KOPT-K1 (cell line): Measurements from ENCODE around the gene RAB26.
"Not testable (repeated sequence)": the region's sequence is repeated elsewhere in the genome, so short reads cannot be mapped to it uniquely, and the experiment has no call there.

ENCODE experiments used
- H3K27ac ChIP-seq: fragments of 200-600 bp; sonication (generic); 2 replicates; pipeline ENCODE4 v1.5.1; 2016; ENCODE audit warnings: antibody characterized with exemption, mild to moderate bottlenecking, low read depth, low read length; ENCODE audit not compliant: poor library complexity, severe bottlenecking
- H3K36me3 ChIP-seq: fragments of 200-600 bp; sonication (generic); 2 replicates; pipeline ENCODE4 v1.5.1; 2017; ENCODE audit warnings: antibody characterized with exemption, mild to moderate bottlenecking, low read length, moderate library complexity; ENCODE audit not compliant: insufficient read depth
- H3K9me3 ChIP-seq: fragments of 200-600 bp; sonication (generic); 2 replicates; pipeline ENCODE4 v1.5.1; 2017; ENCODE audit warnings: antibody characterized with exemption, low read length, mild to moderate bottlenecking; ENCODE audit not compliant: insufficient read depth, poor library complexity, severe bottlenecking

RAB26 gene

DNA sequence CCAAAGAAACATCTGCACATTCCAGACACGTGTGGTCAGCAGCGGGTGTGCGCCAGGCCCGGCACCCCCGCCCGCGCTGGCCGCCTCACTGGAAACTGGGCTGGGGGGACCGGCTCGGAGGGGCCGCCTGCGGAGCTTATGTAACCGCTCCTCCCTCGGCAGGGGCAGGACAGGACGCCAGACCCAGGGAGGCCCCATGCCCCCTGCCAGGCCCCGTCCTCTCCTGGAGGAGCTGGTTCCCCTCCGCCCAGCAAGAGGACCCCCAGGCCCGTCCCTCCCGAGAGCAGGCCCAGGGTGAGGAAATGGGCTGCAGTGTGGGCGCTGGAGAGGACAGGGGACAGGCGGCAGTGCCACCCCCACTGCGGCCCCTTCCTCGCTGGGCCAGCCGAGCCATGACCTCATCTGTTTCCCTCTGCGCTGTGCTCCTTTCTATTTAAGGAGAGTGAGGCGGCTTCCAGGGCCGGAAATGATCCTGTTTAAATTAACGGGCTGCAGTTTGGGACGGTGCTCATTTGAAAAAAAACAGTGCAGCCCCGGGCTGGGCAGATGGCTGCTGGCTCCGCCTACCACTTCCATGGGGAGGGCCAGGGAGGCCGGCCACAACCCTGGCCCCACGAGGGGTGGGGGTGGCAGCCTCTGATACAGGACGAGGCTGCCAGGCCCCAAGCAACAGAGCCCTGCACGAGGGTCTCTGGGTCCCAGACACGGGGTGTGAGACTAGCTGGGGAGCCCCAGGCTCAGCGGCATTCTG lies 23.6 kb upstream of the RAB26 start:
- not testable (repeated sequence) for H3K9me3 ChIP-seq, H3K27ac ChIP-seq, H3K36me3 ChIP-seq

DNA sequence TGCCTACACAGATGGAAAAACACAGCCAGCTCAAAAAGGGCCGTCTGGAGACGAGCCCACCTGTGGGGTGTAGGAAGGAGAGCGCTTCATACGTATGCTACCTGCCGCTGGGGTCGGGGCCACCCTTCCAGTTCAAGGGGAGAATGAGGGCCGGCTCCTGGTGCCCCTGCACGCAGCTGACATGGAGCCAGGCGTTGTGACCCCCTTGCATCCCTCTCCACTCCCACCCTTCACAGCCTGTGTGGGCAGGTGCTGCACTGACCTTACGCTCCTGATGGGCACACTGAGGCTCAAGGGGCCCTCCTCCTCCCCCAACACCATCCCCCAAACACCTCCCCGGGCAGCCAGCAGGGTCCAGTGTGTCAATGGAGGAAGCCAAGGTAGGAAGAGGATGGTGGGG lies 22.8 kb upstream of the RAB26 start:
- not testable (repeated sequence) for H3K9me3 ChIP-seq, H3K27ac ChIP-seq, H3K36me3 ChIP-seq

DNA sequence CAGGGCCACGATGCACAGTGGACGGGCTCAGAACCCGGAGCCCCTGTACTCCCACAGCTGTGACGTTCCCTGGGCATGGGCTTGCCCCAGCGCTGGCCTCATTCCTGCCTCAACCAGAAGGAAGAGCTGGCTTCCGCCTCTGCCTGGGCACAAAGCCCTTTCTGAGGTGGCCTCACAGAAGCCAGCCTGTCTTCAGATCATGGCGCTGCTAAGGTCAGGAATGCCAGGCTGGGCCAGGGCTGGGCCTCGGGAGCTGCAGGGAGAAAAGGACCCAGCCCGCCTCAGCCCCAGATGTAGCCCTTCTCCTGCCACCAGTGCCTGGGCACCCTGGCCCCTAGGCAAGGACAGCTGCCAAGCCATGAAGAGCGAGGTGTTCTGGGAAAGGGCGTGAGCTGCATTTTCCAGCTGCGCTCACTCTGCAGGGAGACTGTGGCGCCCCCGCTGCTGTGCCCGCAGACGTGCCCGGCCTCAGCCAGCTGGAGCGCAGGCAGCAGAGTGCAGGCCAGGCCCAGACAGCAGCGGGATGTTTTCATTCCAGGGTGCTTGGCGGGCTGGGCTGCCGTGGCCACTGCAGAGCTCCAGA lies 22.2 kb upstream of the RAB26 start:
- not testable (repeated sequence) for H3K27ac ChIP-seq, H3K9me3 ChIP-seq, H3K36me3 ChIP-seq

DNA sequence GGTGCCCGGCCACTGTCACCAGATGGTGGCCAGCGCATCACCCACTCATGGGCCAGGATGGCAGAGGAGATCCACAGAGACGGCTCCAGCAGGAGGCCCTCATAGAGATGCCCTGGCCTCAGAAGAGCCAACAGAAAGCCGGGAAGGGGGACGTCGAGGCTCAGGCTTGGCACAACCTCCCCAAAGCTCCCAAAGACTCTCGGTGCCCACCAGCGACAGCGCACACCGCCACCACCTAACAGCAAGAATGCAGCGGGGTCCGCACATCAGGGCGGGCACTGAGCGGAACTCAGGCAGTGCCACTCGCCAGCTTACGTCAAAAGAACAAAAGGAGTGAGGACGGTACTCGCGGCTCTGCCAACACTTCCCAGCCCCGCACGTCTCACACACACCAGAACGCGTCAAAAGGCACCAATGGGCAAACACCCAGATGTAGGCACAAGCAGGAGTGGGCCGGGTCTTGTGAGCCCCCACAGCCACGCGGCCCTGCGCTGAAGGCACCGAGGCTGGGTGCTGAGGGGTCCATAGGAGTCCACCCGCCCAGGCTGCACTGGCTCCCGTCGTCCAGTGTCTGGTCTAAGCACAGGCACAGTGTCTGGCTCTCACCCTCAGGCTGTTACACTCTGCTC lies 21.4 kb upstream of the RAB26 start:
- H3K27ac ChIP-seq, H3K36me3 ChIP-seq, H3K9me3 ChIP-seq: not testable (repeated sequence)

DNA sequence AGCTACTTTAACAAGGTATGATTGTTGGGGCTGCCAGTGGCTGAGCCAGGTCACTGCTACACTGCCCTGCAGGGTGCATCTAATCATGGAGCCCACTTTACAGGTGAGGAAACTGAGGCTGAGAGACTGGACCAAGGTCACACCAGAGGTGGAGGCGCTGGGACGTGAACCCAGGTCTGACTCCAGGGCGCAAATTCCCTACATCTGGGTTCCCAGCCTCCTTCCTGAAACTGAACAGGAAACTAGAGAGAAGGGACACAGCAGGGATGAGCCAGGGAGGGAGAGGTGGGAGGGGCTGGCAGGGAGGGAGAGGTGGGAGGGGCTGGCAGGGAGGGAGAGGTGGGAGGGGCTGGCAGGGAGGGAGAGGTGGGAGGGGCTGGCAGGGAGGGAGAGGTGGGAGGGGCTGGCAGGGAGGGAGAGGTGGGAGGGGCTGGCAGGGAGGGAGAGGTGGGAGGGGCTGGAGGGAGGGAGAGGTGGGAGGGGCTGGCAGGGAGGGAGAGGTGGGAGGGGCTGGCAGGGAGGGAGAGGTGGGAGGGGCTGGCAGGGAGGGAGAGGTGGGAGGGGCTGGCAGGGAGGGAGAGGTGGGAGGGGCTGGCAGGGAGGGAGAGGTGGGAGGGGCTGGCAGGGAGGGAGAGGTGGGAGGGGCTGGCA lies 20.7 kb upstream of the RAB26 start:
- H3K36me3 ChIP-seq, H3K9me3 ChIP-seq, H3K27ac ChIP-seq: not testable (repeated sequence)

DNA sequence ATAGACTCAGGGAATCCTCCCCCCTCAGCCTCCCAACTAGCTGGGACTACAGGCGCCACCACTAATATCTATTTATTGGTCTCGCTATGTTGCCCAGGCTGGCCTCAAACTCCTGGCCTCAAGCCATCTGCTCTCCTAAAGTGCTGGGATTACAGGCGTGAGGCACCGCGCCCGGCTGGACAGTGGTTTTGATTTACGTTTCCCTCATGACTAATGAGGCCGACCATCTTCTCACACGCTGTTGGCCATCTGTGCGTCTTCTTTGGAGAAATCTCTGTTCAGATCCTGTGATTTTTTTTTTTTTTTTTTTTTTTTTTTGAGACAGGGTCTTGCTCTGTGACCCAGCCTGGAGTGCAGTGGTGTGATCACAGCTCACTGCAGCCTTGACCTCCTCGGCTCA lies 19.2 kb upstream of the RAB26 start:
- H3K9me3 ChIP-seq, H3K36me3 ChIP-seq: not testable (repeated sequence)
- peak overlapping the region; percentile 70 for H3K27ac ChIP-seq

DNA sequence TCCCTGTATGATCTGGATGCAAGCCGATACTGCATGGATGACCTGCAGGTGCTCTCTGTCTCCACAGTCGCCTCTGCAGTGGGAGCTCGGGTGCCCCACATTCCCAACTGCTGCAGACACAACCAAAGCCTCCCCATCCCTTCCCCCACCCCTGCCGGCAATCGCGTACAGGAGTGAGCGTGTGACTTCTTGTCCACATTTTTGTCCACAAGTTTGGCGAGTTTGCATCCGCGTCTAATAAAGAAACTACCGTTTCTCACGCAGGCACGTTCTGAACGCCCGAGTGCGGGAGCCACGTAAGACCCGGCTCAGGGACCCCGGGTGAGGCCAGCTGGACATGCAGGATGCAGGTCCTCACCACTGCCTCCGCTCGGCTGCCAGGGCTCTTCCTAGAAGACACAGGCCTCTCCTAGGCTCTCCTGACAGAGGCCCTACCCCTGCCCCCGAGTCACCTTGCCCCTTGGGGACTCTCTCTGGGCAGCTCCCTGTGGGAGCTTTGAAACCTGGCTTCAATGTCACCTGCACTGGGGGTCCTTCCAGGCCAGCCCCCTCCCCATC lies 18.5 kb upstream of the RAB26 start:
- H3K36me3 ChIP-seq, H3K9me3 ChIP-seq, H3K27ac ChIP-seq: not testable (repeated sequence)

DNA sequence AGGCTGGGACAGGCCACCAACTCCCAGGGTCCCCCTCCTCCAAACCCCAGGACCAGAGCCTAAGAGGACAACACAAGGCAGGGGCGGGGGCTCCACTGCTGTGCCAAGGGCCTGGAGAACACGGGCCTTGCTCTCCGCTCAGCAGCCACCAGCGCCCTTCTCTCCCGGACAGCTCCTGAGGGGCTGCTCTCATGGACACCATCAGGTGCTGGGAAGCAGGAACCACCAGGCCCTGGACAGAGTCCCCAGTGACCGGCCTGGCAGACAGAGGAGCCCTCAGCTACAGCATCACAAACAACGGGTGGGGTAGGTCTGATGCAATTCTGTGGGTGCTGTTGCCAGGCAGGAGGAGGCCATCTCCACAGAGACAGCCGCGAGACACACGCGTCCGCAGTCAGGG lies 14.6 kb upstream of the RAB26 start:
- not testable (repeated sequence) for H3K27ac ChIP-seq, H3K9me3 ChIP-seq, H3K36me3 ChIP-seq

DNA sequence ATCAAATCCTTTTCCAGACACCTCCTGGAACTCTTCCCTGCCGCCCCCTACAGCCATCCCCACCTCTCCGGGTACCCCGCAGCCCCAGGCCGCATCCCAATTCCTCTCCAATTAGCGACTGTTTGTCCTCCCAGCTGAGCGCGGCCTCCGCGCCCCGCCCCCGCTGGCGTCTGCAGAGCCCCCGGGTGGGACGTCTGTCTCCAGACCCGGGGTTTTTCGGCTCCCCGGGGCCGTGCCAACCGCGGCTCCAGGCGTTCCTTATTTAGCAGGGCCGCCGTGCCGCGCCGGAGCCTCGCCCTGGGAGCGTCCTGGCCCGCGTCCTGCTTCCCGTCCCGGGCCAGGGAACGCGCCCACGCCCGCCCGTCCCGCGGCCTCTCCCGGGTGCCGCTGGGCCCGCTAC lies 13.4 kb upstream of the RAB26 start:
- peak overlapping the region; percentile 22 for H3K27ac ChIP-seq
- H3K36me3 ChIP-seq, H3K9me3 ChIP-seq: not testable (repeated sequence)

DNA sequence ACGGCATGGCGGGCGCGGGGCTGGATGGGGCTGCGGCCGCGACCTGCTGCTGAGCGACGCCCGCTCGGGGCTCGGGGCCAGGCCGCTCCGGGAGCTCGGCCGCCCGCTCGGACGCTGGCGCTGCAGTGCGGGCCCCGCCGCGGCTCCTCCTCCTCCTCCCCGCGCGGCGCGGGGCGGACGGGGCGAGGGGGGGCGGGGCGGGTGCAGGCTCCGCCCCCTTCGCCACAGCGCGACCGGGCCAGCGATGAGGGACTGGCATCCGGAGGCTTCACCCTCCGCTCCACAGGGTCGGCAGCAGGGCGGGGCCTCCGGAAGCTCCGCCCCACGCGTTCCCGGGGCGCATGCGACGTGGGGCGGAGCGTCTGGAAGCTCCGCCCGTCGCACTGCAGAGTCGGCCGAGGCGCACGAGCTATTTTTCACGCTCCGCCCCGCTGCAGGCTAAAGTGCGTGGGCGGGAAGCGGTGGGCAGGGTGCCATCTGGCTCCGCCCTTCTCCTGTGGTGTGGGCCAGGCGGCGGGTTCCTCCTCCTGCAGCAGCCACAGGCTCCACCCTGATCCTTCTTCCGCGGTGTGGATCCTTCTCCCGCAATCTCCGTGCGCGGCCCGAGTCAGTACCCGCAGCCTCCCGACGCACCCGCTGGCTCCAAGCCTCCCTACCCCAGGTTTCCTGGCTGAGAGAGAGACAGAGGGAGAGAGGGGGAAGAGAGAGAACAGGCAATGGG lies 12.5 kb upstream of the RAB26 start, which contains the start of gene PKD1:
TSS of gene PKD1 (minus strand) at position 129 of the 721 bp plus-strand sequence. CDS start 209 bp downstream, outside the sequence.
- H3K36me3 ChIP-seq, H3K9me3 ChIP-seq: not testable (repeated sequence)
- H3K27ac ChIP-seq, result peak within 1 kb of the TSS; percentile 54

DNA sequence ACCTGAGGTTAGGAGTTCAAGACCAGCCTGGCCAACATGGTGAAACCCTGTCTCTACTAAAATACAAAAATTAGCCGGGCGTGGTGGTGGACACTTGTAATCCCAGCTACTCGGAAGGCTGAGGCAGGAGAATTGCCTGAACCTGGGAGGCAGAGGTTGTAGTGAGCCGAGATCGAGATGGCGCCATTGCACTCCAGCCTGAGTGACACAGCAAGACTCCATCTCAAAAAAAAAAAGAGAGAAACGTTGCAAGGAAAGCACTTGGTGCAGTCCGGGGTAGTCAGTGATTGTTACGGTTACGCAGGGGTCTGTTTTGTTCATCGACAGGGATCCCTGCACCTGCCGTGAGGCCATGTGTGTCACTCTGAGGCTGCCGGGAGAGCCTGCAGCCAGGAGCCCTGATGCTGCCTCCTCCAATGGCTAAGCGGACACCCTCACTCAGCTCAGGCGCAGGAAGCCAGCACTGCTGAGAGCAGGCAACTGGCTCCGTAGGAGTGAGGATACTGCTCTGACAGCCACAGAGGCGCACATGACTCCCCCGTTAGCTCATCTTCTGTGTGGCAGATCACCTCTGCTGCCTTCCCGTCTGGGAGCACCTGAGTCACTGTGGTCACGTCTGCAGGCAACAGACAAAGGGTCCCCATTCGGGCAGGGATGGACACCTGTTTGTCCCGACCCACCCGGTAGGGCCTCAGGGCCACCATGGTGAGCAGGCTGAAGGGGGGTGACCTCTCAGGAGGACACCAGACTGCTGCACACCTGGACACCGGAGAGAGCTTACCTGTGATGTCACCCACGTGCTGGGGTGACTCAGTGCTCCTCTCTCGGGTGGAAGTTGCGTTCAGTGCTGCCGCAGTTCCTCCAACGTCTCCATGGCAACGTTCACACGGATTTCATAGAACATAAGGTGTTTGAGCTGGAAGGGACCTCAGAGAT lies 5.2 kb upstream of the RAB26 start:
- Histone ChIP-seq H3K36me3 (no peaks in the 10 kb centered on the region), H3K9me3 (no peaks in the 10 kb centered on the region), H3K27ac (no peak overlapping the region)

DNA sequence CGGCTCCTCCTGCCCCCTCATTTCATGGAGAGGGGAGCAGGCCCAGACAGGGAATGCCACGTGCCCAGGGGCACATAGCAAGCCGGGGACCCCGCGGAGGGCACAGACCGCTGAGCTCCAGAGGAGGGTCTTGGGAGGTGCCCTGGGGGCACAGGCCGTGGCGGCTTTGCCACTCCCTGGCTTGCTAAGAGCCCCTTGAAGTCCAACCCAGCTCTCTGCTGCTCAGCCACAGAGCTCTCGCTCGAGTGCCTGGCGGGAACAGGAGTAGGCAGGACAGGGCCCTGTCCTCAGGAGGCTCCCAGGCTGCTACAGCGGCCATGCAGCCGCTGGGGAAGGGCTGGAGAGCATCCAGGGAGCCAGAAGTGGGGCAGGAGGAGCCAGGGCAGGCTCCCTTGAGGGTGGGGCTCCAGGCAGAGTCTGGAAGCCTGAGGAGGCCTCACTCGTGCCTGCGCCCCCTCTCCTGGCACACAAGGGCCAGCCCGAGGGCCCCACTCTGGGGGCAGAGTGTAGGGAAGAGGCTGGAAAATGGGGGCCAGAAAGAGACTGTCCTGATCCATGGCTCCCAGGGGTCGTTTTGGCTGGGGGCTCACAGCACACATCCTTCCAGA lies 4.4 kb upstream of the RAB26 start:
- H3K27ac ChIP-seq, result no peak overlapping the region
- no peaks in the 10 kb centered on the region for H3K36me3 ChIP-seq
- H3K9me3 ChIP-seq, result no peaks in the 10 kb centered on the region

DNA sequence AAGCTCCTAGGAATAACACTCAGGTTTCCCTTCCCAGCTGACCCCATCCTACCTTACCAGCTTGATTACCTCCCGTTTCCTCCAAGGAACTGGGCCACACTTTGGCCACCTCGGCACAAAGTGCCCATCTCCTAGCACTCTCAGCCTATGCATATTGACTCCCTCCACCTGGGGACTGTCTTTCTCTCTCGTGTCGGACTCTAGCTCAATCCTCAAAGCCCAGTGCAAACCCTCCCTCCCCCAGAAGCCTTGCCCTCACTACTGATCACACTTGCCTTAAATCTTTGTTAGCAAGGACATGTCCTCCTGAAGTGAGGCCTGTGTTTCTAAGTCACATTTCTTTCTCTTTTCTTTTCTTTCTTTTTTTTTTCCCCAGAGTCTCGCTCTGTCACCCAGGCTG lies 2.6 kb upstream of the RAB26 start:
- Histone ChIP-seq H3K36me3 (no peaks in the 10 kb centered on the region), H3K9me3 (no peaks in the 10 kb centered on the region), H3K27ac (no peak overlapping the region)

DNA sequence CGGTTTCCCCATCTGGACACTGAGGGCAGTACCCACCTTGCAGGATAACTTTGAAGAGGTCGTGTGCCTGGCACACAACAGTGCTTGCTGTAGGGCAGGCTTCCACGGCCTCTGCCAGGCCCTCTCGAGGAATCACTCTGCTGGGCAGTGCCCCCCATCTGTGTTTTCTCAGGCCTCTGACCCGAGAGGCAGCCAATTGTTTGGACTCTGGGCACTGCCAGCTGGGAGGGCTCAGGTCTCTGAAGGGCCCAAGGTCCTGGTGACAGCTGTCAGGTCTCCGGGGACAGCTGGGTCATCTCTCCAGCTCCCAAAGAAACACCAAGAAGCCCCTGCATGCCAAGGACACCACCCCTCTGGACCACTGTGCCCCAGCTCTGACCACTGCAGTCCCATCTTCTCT lies 1.0 kb upstream of the RAB26 start:
- H3K27ac ChIP-seq, result no peak overlapping the region
- H3K9me3 ChIP-seq, result no peaks in the 10 kb centered on the region
- H3K36me3 ChIP-seq, result peaks cover 15% of the 10 kb centered on the region
